ENCODE results near the gene LPAR1.
A peak's percentile ranks its signal among the peaks of the same experiment; 100 is the strongest.

The LPAR1 gene

GRCh38 chr9:110921705-110922104, 116.6 kb downstream of the LPAR1 start:
- no peak for DNase-seq (ENCODE audit: low read depth, low spot score)

GRCh38 chr9:110919609-110920008, 118.7 kb downstream of the LPAR1 start:
- DNase-seq (ENCODE audit: low read depth, low spot score) = peak; percentile 35

GRCh38 chr9:110919050-110919435, 119.2 kb downstream of the LPAR1 start:
- DNase-seq (ENCODE audit: low read depth, low spot score) = no peak

- peak; percentile 28 for DNase-seq (ENCODE audit: low read depth, low spot score)
Measured at GRCh38 chr9:110918316-110919049, 119.8 kb downstream of the LPAR1 start.

GRCh38 chr9:110916403-110916802, 121.9 kb downstream of the LPAR1 start:
- no peak for DNase-seq (ENCODE audit: low read depth, low spot score)

GRCh38 chr9:110912419-110913291, 125.6 kb downstream of the LPAR1 start:
- no peak for DNase-seq (ENCODE audit: low read depth, low spot score)

- DNase-seq (ENCODE audit: low read depth, low spot score) = no peak
Measured at GRCh38 chr9:110911659-110912418, 126.4 kb downstream of the LPAR1 start.

- no peak for DNase-seq (ENCODE audit: low read depth, low spot score)
Measured at GRCh38 chr9:110908894-110909293, 129.4 kb downstream of the LPAR1 start.

GRCh38 chr9:110900917-110901316, 137.4 kb downstream of the LPAR1 start:
- DNase-seq (ENCODE audit: low read depth, low spot score) = no peak

GRCh38 chr9:110900456-110900855, 137.8 kb downstream of the LPAR1 start:
- DNase-seq (ENCODE audit: low read depth, low spot score) = no peak

GRCh38 chr9:110898866-110899265, 139.4 kb downstream of the LPAR1 start:
- DNase-seq (ENCODE audit: low read depth, low spot score) = no peak

GRCh38 chr9:110898358-110898757, 139.9 kb downstream of the LPAR1 start:
- no peak for DNase-seq (ENCODE audit: low read depth, low spot score)

GRCh38 chr9:110897943-110898342, 140.3 kb downstream of the LPAR1 start:
- DNase-seq (ENCODE audit: low read depth, low spot score) = no peak

GRCh38 chr9:110895147-110895905, 142.9 kb downstream of the LPAR1 start:
- no peak for DNase-seq (ENCODE audit: low read depth, low spot score)

GRCh38 chr9:110894731-110895130, 143.5 kb downstream of the LPAR1 start:
- no peak for DNase-seq (ENCODE audit: low read depth, low spot score)

GRCh38 chr9:110892689-110893088, 145.6 kb downstream of the LPAR1 start:
- DNase-seq (ENCODE audit: low read depth, low spot score) = no peak

- DNase-seq (ENCODE audit: low read depth, low spot score) = no peak
Measured at GRCh38 chr9:110891760-110892159, 146.5 kb downstream of the LPAR1 start.

GRCh38 chr9:110890416-110890815, 147.9 kb downstream of the LPAR1 start:
- no peak for DNase-seq (ENCODE audit: low read depth, low spot score)

- no peak for DNase-seq (ENCODE audit: low read depth, low spot score)
Measured at GRCh38 chr9:110887276-110887675, 151.0 kb downstream of the LPAR1 start.

- peak; percentile 10 for DNase-seq (ENCODE audit: low read depth, low spot score)
Measured at GRCh38 chr9:110886832-110887231, 151.4 kb downstream of the LPAR1 start.

GRCh38 chr9:110880189-110880588, 158.1 kb downstream of the LPAR1 start:
- peak; percentile 5 for DNase-seq (ENCODE audit: low read depth, low spot score)

All from astrocyte of the hippocampus (primary cell).